GM19351 (cell line): ENCODE measurements around the gene C2orf42.
"Not testable (repeated sequence)": the region's sequence is repeated elsewhere in the genome, so short reads cannot be mapped to it uniquely, and the experiment has no call there.

Experiments used
- ATAC-seq: cut with Tn5 transposase; IDR thresholded peaks from one replicate; pipeline ENCODE4 v1.9.1; 2021; ENCODE audit warnings: mild to moderate bottlenecking, moderate library complexity; ENCODE audit not compliant: unreplicated experiment

C2orf42 gene

GRCh38 chr2:70181363-70181956, 9.4 kb downstream of the C2orf42 start:
- peak; percentile 77 for ATAC-seq

- ATAC-seq = no peak
These were observed 17.3 kb downstream of the C2orf42 start for GRCh38 chr2:70173520-70173919.

DNA sequence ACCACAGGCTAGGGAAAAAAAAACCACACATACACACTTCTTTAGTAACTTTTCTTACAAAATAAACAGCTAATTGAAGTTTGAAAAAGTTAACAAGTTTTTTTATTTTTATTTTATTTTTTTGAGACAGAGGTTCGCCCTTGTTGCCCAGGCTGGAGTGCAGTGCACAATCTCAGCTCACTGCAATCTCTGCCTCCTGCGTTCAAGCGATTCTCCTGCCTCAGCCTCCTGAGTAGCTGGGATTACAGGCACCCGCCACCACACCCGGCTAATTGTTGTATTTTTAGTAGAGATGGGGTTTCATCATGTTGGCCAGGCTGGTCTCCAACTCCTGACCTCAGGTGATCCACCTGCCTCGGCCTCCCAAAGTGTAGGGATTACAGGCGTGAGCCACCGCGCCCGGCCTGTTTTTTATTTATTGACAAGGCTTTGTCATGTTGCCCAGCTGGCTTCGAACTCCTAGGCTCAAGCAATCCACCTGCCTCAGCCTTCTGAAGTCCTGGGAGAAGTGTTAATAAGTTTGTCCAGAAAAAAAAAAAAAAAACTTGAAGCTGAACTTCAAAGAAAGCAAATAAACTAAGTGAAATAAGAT, 21.1 kb downstream of the C2orf42 start:
- not testable (repeated sequence) for ATAC-seq

DNA sequence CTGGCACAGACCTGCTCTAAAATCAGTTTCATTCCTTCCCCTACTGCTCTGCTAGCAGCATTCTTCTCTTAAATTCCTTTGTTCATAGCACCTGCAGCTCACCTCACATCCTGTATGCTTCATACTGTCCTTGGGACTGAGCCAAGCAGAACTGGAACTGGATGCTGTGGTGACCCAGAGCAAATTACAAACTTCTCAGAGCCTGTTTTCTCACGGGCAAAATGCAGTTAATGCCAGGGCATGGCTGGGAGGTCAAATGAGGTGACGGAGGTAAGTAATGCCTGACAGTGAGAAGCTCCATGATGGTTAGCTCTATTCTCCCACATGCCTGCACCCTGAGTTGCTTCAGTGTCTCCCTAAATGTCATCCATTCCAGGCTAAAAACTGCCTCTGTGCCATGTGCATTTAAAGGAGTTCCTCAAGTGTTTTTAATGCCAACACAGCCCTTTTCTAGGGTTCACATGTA, 29.7 kb downstream of the C2orf42 start:
- ATAC-seq = peak; percentile 82

GRCh38 chr2:70160545-70160944, 30.3 kb downstream of the C2orf42 start:
- no peak for ATAC-seq

DNA sequence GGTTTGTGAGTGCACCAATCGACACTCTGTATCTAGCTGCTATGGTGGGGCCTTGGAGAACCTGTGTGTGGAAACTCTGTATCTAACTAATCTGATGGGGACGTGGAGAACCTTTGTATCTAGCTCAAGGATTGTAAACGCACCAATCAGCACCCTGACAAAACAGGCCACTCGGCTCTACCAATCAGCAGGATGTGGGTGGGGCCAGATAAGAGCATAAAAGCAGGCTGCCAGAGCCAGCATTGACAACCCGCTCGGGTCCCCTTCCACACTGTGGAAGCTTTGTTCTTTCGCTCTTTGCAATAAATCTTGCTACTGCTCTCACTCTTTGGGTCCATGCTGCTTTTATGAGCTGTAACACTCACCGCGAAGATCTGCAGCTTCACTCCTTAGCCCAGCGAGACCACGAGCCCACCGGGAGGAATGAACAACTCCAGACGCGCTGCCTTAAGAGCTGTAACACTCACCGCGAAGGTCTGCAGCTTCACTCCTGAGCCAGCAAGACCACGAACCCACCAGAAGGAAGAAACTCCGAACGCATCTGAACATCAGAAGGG, 41.6 kb downstream of the C2orf42 start:
- not testable (repeated sequence) for ATAC-seq

DNA sequence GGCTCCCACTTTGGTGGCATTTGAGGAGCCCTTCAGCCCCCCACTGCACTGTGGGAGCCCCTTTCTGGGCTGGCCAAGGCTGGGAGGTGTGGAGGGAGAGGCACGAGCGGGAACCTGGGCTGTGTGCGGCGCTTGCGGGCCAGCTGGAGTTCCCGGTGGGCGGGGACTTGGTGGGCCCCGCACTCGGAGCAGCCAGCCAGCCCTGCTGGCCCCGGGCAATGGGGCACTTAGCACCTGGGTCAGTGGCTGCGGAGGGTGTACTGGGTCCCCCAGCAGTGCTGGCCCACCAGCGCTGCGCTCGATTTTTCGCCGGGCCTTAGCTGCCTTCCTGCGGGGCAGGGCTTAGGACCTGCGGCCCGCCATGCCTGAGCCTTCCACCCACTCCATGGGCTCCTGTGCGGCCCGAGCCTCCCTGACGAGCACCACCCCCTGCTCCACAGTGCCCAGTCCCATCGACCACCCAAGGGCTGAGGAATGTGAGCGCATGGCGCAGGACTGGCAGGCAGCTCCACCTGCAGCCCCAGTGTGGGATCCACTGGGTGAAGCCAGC, 42.5 kb downstream of the C2orf42 start:
- not testable (repeated sequence) for ATAC-seq

GRCh38 chr2:70145851-70146739, 44.7 kb downstream of the C2orf42 start:
- no peak for ATAC-seq

GRCh38 chr2:70145144-70145490, 45.7 kb downstream of the C2orf42 start:
- ATAC-seq = no peak

DNA sequence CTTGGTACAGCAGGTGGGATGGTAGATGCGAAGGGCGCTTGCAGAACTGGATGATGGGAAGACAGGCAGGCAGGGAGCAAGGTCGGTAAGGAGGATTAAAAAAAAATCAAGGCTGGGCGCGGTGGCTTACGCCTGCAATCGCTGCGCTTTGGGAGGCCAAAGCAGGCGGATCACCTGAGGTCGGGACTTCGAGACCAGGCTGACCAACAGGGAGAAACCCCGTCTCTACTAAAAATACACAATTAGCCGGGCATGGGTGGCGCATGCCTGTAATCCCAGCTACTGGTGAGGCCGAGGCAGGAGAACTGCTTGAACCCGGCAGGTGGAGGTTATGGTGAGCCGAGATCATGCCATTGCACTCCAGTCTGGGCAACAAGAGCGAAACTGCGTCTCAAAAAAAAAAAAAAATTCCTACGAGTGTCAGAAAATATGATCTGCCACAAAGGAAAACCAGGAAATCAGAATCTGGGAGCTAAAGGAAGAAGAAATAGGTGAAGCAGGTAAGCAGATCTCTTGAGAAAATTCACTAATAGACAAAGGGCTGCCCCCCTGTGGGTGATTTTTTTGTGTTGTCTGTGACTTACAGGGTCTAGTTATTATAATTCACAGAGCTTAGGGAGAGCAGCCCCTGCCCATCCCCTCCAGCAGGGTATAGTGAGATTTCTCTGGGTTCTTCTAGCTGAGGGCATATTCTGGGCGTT, 46.2 kb downstream of the C2orf42 start:
- ATAC-seq = no peak

- ATAC-seq = no peak
These were observed 47.3 kb downstream of the C2orf42 start for GRCh38 chr2:70143314-70144150.

DNA sequence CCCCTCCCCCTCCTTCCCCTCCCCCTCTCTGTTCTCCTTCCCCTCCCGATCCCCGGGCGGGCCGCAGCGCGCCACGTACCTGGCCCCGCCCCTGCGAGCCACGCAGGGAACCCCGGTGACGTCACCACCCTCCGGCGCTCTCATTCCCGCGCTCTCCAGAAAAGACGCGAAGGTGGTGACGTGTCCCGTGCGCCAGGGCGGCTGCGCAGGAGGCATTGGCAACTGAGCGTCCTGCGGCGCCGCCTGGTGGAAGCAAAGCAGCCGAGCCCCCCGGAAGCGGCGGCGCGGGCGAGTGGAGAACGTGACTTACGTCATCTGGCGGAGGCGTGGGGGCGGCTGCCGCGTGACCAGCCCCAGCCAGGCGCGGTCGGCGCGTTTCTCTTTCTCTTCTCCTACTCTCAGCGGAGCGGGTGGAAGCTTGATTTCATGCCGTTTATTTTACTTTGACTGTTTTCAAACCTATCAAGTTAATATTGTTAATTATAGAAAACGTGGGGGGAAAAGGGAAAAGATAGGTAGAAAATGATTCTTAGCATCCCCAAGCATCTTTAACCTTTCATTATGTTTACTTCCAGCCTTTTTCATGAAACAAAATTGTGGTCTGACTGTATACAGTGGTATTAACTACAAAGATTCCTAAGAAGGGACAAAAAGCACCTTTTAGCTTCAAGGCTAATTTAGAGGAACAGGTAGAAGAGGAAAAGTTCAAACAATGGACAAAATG, 48.1 kb downstream of the C2orf42 start:
- peak; percentile 59 for ATAC-seq

- ATAC-seq = peak; percentile 26
These were observed 48.8 kb downstream of the C2orf42 start for GRCh38 chr2:70141902-70142589.

GRCh38 chr2:70141212-70141901, 49.5 kb downstream of the C2orf42 start:
- ATAC-seq = peak; percentile 55

- no peak for ATAC-seq
These were observed 50.0 kb downstream of the C2orf42 start for GRCh38 chr2:70140791-70141211.

DNA sequence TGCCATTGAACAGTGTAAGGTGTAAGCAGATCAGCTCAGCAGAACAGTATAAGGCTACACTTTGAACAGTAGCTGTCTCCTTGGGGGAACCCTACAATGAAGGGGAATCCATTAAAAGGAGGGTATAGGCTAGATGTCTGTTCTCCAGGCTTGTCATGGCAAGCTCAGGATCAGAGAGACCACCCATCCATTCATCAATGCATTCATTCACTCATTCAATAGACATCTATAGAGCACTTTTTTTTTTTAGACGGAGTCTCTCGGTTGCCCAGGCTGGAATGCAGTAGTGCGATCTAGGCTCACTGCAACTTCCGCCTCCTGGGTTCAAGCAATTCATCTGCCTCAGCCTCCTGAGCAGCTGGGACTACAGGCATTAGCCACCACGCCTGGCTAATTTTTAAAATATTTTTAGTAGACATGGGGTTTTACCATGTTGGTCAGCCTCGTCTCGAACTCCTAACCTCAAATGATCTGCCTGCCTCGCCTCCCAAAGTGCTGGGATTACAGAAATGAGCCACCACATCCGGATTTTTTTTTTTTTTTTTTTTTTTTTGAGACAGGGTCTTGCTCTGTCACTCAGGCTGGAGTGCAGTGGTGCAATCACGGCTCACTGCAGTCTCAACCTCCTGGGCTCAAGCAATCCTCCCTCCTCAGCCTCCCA, 56.4 kb downstream of the C2orf42 start:
- ATAC-seq = not testable (repeated sequence)
